Measurements from ENCODE around the gene ACVR2A. TPM values are rescaled to one million over a fixed set of nuclear protein-coding genes. Genes with fewer than 3 reads are reported as not detected.

ACVR2A gene
- total RNA-seq, 1 donor from 2014 or later, result 22.7 TPM

DNA sequence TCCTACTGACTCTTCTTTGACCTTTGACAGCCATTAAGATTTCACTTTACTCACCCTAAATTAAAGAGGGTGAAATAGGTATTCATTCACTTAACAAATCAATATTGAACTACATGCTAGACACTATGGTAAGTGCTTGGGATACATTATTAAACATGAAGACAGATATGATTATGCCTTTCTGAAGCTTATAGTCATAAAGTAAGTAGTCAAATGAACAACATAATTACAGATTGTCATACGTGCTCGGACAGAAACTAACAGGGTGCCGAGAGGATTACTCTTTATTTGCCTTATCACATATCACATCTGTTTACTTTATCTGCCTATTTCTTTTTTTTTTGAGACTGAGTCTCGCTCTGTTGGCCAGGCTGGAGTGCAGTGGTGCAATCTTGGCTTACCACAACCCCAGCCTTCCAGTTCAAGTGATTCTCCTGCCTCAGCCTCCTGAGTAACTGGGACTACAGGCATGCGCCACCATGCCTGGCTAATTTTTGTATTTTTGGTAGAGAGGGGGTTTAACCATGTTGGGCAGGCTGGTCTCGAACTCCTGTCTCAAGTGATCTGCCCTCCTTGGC is 9.8 kb downstream of the ACVR2A start:
- Mint-ChIP-seq H3K27ac (no peak overlapping the region), H3K4me3 (no peak overlapping the region), H3K36me3 (peaks cover 12% of the 10 kb centered on the region), H3K9me3 (peaks cover 12% of the 10 kb centered on the region), H3K27me3 (ENCODE audit: insufficient read depth, low read depth) (no peaks in the 10 kb centered on the region), H3K4me1 (peaks cover 13% of the 10 kb centered on the region)
- H3K4me1 ChIP-seq, result peaks cover 38% of the 10 kb centered on the region
- H3K27me3 ChIP-seq, result no peaks in the 10 kb centered on the region
- no peaks in the 10 kb centered on the region for H3K36me3 ChIP-seq
- H2AFZ ChIP-seq (replicated peaks), result no peak overlapping the region
- no peak overlapping the region for H3K27ac ChIP-seq
- no peak overlapping the region for H3K9ac ChIP-seq
- TF ChIP-seq EZH2phosphoT487 (IDR thresholded peaks at IDR 0.05), result no peak
- TF ChIP-seq, protein P1, sequence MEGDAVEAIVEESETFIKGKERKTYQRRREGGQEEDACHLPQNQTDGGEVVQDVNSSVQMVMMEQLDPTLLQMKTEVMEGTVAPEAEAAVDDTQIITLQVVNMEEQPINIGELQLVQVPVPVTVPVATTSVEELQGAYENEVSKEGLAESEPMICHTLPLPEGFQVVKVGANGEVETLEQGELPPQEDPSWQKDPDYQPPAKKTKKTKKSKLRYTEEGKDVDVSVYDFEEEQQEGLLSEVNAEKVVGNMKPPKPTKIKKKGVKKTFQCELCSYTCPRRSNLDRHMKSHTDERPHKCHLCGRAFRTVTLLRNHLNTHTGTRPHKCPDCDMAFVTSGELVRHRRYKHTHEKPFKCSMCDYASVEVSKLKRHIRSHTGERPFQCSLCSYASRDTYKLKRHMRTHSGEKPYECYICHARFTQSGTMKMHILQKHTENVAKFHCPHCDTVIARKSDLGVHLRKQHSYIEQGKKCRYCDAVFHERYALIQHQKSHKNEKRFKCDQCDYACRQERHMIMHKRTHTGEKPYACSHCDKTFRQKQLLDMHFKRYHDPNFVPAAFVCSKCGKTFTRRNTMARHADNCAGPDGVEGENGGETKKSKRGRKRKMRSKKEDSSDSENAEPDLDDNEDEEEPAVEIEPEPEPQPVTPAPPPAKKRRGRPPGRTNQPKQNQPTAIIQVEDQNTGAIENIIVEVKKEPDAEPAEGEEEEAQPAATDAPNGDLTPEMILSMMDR (IDR thresholded peaks at IDR 0.05), result no peak
- TF ChIP-seq EZH2 (IDR thresholded peaks at IDR 0.05), result no peak
- H3K79me2 ChIP-seq (ENCODE audit: low read depth), result peaks cover 100% of the 10 kb centered on the region
- DNase-seq (ENCODE audit: low spot score), result no peak
- no peak overlapping the region for H3K4me3 ChIP-seq
- peaks cover 7% of the 10 kb centered on the region for H3F3A ChIP-seq (ENCODE audit: low read depth)
- H3K4me2 ChIP-seq, result no peak overlapping the region
- H4K20me1 ChIP-seq (ENCODE audit: low read depth), result no peaks in the 10 kb centered on the region
- H3K9me3 ChIP-seq (ENCODE audit: low read depth), result no peaks in the 10 kb centered on the region

DNA sequence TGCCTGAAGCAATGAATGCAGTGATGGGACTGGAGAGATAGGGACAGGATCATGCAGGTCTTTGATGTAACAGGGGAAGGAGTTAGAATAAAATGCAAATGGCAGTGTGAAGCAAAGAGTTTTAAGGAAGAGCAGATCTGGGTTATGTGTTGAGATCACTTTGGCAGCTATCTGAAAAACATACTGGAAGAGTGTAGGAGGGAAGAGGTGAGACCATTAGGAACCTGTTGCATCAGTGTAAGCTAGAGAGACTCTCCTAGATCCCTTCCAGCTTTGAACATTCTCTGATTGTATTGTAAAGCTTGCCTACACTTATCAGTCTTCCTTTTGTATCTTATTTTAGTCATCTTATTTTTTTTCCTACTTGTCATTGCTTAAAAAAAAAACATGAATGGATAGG is 10.5 kb downstream of the ACVR2A start:
- no peak overlapping the region for H3K9ac ChIP-seq
- H3F3A ChIP-seq (ENCODE audit: low read depth), result peaks cover 14% of the 10 kb centered on the region
- DNase-seq (ENCODE audit: low spot score), result no peak
- Mint-ChIP-seq H3K27ac (no peak overlapping the region), H3K4me1 (peaks cover 18% of the 10 kb centered on the region), H3K4me3 (no peak overlapping the region), H3K27me3 (ENCODE audit: insufficient read depth, low read depth) (no peaks in the 10 kb centered on the region), H3K36me3 (peaks cover 8% of the 10 kb centered on the region), H3K9me3 (peaks cover 7% of the 10 kb centered on the region)
- no peak overlapping the region for H2AFZ ChIP-seq (replicated peaks)
- no peaks in the 10 kb centered on the region for H3K27me3 ChIP-seq
- peaks cover 100% of the 10 kb centered on the region for H3K79me2 ChIP-seq (ENCODE audit: low read depth)
- H3K36me3 ChIP-seq, result no peaks in the 10 kb centered on the region
- peaks cover 39% of the 10 kb centered on the region for H3K4me1 ChIP-seq
- no peak for TF ChIP-seq EZH2 (IDR thresholded peaks at IDR 0.05)
- no peak for TF ChIP-seq EZH2phosphoT487 (IDR thresholded peaks at IDR 0.05)
- TF ChIP-seq, protein P1 (IDR thresholded peaks at IDR 0.05), result no peak
- no peaks in the 10 kb centered on the region for H3K9me3 ChIP-seq (ENCODE audit: low read depth)
- no peaks in the 10 kb centered on the region for H4K20me1 ChIP-seq (ENCODE audit: low read depth)
- no peak overlapping the region for H3K4me3 ChIP-seq
- H3K27ac ChIP-seq, result no peak overlapping the region
- no peak overlapping the region for H3K4me2 ChIP-seq

DNA sequence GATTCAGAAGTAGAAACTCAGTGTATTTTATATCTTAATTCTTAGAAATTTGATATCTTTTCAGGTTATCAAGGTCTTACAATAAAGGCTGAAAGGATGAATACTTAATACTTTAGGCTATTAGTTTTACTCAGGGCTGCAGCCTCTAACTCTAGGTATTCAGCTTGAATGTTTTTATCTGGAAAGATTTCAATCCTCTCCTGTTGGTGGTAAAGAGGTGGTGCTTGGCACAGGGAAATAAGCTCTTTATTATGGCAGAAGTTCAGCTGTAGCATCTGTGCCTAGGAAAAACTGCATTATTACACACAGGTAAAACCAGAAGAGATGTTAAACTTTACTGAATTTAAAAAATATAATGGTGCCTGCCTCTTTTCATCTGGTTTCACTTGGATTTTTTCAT is 11.1 kb downstream of the ACVR2A start:
- Histone ChIP-seq H3K9me3 (ENCODE audit: low read depth) (no peaks in the 10 kb centered on the region), H3K27ac (no peak overlapping the region), H3K9ac (no peak overlapping the region), H3K79me2 (ENCODE audit: low read depth) (peaks cover 100% of the 10 kb centered on the region), H4K20me1 (ENCODE audit: low read depth) (no peaks in the 10 kb centered on the region), H3K27me3 (no peaks in the 10 kb centered on the region), H3F3A (ENCODE audit: low read depth) (peaks cover 20% of the 10 kb centered on the region), H3K4me2 (no peak overlapping the region), H3K4me1 (peaks cover 44% of the 10 kb centered on the region), H3K36me3 (no peaks in the 10 kb centered on the region), H3K4me3 (no peak overlapping the region), H2AFZ (replicated peaks) (no peak overlapping the region)
- Mint-ChIP-seq H3K27ac (no peak overlapping the region), H3K27me3 (ENCODE audit: insufficient read depth, low read depth) (no peaks in the 10 kb centered on the region), H3K9me3 (peaks cover under 1% of the 10 kb centered on the region), H3K4me3 (no peak overlapping the region), H3K4me1 (peaks cover 20% of the 10 kb centered on the region), H3K36me3 (peaks cover 2% of the 10 kb centered on the region)
- TF ChIP-seq EZH2phosphoT487 (IDR thresholded peaks at IDR 0.05) (no peak), EZH2 (IDR thresholded peaks at IDR 0.05) (no peak)
- TF ChIP-seq, protein P1 (IDR thresholded peaks at IDR 0.05), result no peak
- no peak for DNase-seq (ENCODE audit: low spot score)

Measured in neural progenitor cell (in vitro differentiated cells).